ENCODE measurements around the gene EEA1. TPM values are rescaled to one million over a fixed set of nuclear protein-coding genes. Genes with fewer than 3 reads are reported as not detected.
A peak's percentile ranks its signal among the peaks of the same experiment; 100 is the strongest.
"Not testable (repeated sequence)": the region's sequence is repeated elsewhere in the genome, so short reads cannot be mapped to it uniquely, and the experiment has no call there.

EEA1 gene
- total RNA-seq, result 15.5 TPM

DNA sequence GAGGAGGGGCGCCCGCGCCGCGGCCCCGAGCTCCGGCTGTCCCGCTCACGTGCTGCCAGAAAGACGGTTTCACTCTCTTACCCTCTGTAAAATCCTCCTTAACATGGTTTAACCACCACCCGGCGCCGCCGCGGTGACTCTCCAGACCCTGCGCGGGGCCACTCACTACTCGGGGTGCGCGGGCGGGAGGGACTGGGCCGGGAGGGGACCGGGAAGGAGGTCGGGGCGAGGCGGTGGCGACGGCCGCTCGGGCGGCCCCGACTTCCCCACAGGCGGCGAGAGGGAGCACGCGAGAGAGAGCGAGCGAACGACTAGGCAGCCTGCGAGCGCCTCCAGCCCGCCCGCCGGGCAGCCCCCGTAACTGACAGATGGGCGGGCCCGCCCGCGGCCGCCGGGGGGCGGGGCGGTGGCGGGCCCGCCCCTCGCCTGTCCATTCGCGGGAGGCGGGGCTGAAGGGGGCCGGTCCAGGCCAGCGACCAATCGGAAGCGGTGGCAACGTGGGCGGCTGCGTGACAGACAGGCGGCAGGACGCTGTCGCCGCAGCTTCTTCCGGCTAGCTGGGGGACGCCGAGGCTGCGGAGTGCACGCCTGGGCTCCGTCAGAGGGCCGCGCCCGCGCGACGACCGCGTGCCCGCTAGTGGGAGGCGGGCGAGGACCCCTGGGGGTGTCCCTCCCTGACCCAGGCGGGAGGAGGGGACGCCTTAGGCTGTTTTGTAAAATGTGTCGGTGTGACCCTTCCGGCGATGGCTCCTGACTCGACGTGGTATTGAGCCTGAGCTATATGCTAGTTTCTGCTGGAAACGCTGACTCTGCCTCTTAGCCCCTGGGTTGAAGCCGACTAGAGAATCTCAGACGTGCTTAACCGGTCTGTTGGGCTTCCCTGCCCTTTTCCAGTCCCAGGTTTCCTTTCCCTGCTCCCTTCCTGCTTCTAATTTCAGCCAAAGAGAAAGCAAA, at the start of gene EEA1:
Gene EEA1 (minus strand): TSS at position 334 of the 954 bp plus-strand sequence. CDS start 229 bp downstream, at position 105.
- no peak for FAIRE-seq
- DNase-seq (ENCODE audit: low spot score in 2 of 2), result peak; percentile 96 to 98

- DNase-seq (ENCODE audit: low spot score in 2 of 2), result no peak
- no peak for FAIRE-seq
These were observed 49.5 kb upstream of the EEA1 start for GRCh38 chr12:92978607-92979006.

DNA sequence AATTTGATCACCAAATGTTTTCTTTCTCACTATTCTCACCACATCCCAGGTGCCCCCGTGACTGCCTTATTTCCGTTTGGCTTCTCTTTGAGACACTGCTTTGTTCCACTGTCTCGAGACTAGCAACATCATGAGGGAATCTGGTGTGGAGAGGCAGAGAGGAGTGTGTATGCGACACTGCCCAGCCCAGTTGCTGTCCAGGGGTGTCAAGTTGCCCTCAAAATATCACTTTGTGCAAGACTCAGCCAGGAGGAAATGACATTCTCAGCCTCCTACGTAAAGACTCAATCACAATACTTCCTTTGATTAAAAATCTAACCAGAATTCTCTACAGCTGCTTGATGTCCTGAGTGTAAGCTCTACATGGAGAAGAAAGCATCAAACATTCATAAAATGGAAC, 48.2 kb upstream of the EEA1 start:
- DNase-seq (ENCODE audit: low spot score in 2 of 2), result no peak
- FAIRE-seq, result no peak

DNA sequence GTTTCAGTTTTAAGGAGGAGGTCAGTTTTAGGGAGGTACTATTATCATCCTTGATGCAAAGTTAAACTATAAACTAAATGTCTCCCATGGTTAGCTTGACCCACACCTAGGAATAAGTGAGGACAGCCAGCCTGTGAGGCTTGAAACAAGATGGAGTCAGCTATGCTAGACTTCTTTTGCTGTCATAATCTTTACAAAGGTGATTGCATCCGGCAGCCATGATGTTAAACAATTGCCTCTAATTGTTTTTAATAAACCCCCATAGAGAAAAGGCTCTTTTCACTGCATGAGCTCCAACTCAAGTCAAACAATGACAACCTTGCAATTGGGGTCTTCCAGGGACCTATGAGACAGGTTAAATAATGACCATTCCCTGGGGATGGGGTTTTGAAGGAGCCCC, 45.7 kb upstream of the EEA1 start:
- no peak for DNase-seq (ENCODE audit: low spot score in 2 of 2)
- FAIRE-seq, result no peak

DNA sequence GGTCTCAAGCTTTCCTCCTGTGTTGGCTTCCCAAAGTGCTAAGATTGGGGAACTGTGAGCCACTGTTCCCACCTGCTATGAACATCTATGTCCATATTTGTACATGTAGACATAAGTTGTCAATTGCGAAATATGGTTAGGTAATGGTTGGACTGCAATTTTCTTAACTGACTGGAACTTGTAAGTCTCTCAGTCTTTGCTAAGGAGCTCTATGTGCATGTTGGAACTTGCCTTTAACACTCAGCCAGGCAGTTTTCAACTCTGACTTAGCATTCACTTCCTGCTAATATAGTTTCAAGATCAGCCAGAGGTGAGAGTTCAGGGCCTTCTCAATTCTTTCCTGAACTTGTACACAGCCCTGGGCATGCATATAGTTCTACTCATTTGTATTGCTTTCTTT, 44.5 kb upstream of the EEA1 start:
- no peak for DNase-seq (ENCODE audit: low spot score in 2 of 2)
- no peak for FAIRE-seq

DNA sequence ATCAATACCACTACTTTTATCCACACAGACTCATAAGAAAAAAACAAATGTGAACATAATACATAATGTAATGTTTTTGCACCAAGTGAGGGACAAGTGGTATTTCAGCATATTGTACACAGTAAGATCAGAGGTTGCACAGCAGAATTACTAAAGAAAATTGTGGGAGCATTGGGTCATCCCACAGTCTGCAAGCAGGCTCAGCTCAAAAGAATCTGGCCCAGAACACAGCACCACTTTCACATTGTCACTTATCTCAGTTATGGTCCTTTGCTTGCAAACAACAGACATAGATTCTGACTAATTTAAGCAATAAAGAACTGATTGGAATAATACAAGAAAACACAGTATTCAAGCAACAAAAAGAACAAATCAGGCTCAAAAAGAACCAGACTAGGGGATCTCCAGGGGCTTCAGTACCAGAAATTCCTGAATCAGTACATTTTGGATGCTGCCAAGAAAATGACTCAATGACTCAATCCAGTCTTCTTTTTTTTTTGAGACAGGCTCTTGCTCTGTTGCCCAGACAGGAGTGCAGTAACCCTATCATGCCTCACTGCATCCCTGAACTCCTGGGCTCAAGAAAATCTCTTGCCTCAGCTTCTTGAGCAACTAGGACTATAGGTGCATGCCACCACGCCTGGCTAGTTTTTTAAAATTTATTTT, 42.9 kb upstream of the EEA1 start:
- FAIRE-seq (no peak), DNase-seq (ENCODE audit: low spot score in 2 of 2) (no peak)

DNA sequence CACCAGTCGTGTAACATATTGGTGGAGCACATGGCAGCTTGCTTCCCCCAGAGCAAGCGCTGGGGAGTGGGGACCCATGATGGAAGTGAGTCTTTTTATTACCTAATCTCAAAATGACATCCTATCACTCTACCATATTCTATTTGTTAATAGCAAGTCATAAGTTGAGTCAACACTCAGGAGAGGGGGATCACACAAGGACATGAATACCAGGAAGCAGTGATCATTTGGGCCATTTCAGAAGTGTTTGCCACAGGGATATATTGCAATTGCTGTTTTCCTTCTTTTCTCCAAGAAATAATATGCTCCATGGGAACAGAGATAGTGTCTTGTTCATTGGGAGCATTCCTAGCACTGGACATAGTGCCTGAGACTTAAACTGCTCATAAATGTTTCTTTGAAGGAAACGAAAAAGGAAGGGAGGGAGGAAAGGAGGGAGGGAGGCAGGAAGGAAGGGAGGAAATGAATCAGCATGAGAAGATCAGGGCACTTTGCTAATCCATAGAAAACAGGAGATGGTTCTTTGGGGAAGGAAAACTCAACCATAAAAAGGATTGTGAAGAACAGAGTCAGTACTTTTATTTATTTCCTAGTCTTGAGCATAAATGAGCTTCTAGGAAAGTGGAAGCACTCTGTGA, 39.2 kb upstream of the EEA1 start:
- no peak for FAIRE-seq

GRCh38 chr12:92964378-92964777, 35.3 kb upstream of the EEA1 start:
- DNase-seq (ENCODE audit: low spot score in 2 of 2); FAIRE-seq: not testable (repeated sequence)

More for the DNA sequence above, 39.2 kb upstream of the EEA1 start:
- DNase-seq (ENCODE audit: low spot score in 2 of 2), result no peak

DNA sequence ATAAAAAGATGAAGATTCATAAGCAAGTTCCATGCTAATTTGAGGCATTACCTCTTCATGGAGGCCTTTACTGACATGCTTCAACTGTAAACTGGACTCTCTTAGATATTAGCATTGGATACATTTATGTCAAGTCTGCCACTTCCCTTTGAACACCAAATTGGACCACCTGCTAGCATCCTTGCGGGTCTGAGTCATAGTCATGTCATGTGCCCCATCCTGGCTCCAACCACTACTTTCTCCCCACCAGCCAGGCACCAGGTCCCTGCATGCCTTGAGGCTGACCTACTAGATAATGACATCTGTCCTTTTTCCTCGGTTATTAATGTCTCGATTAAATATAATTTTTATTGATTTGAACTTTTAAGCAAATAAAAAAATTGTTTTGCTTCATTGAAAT, 32.9 kb upstream of the EEA1 start:
- FAIRE-seq (no peak), DNase-seq (ENCODE audit: low spot score in 2 of 2) (no peak)

DNA sequence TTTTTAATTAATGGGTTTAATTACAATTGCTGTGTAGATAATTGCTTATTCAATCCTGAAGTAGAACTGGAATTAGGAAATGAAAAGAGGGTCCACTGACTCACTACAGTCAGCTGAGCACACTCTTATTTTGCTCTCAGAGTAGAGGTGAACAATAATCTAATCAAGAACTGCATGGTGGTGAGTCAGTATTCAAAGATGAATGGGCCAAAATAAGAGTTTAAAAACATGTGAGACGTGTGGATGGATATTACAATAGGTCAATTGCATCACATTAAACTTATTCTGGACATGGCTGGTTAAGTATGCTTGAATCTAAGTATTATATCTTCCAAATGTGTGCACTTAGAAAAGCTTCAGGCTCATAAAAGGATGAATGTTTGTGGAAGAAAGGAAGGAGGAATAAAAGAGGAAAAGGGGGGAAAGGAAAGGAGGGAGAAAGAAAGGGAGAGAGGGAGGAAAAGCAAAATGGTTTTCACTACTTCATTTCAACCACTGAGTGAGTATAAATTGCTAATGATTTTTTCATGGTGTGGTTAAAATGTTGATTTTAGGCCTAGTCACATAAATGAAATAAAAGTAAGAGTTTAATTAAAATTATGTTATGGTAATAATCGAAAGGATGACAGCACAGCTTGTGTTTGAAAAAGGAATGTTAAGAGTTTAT, 27.0 kb upstream of the EEA1 start:
- no peak for DNase-seq (ENCODE audit: low spot score in 2 of 2)
- FAIRE-seq, result no peak

GRCh38 chr12:92953747-92954146, 24.7 kb upstream of the EEA1 start:
- FAIRE-seq, result no peak
- no peak for DNase-seq (ENCODE audit: low spot score in 2 of 2)

DNA sequence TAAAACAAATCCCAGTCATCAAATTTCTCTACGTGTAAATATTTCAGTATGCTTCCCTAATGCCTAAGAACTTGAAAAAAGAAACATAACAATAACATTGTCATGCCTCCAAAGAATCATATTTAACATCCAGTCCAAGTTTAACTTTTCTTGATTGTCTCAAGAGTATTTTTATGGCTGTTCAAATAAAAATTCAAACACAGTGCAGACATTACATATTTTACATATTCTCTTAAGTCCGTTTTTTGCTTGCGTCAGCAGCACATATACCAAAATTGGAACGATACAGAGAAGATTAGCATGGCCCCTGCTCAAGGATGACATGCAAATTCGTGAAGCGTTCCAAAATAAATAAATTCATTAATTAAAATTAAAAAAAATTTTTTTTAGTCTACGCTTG, 23.3 kb upstream of the EEA1 start:
- no peak for FAIRE-seq
- no peak for DNase-seq (ENCODE audit: low spot score in 2 of 2)

DNA sequence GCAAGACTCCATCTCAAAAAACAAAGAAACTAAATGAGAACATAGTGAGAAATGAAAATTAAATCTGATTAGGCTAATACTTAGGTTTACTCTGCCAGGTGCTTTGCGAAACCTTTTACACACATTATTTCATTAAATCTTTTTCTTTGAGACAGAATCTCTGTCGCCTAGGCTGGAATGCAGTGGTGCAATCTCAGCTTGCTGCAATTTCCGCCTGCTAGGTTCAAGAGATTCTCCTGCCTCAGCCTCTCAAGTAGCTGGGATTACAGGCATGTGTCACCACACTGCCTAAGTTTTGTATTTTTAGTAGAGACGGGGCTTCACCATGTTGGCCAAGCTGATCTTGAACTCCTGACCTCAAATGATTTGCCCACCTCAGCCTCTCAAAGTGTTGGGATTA, 21.9 kb upstream of the EEA1 start:
- DNase-seq (ENCODE audit: low spot score in 2 of 2) (no peak), FAIRE-seq (no peak)

- FAIRE-seq (no peak), DNase-seq (ENCODE audit: low spot score in 2 of 2) (no peak)
These were observed 20.9 kb upstream of the EEA1 start for GRCh38 chr12:92950011-92950410.

- DNase-seq (ENCODE audit: low spot score in 2 of 2), result no peak
- no peak for FAIRE-seq
These were observed 20.4 kb upstream of the EEA1 start for GRCh38 chr12:92949466-92949865.

GRCh38 chr12:92947589-92948215, 18.6 kb upstream of the EEA1 start:
- FAIRE-seq, result no peak
- no peak for DNase-seq (ENCODE audit: low spot score in 2 of 2)

DNA sequence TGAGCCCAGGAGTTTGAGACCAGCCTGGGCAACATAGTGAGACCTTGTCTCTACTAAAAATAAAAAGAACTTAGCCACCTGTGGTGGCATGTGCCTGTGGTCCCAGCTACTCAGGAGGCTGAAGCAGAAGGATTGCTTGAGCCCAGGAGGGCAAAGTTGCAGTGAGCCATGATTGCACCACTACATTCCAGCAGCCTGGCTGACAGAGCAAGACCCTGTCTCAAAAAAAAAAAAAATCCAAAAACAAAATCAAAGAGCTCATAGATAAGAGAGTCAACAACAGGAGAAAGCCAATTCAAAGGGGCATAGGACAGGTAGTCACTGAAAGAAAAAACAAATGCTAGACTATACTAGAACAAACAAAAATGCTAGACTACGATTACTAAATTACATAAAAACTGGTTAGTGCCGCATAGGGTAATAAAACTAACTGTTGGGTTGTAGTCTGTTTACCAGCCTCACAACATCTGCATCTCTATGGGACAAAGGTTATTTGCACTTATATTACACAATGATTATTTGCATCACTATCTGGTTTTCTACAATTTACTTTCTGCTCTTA, 16.6 kb upstream of the EEA1 start:
- FAIRE-seq, result no peak
- DNase-seq (ENCODE audit: low spot score in 2 of 2), result no peak

DNA sequence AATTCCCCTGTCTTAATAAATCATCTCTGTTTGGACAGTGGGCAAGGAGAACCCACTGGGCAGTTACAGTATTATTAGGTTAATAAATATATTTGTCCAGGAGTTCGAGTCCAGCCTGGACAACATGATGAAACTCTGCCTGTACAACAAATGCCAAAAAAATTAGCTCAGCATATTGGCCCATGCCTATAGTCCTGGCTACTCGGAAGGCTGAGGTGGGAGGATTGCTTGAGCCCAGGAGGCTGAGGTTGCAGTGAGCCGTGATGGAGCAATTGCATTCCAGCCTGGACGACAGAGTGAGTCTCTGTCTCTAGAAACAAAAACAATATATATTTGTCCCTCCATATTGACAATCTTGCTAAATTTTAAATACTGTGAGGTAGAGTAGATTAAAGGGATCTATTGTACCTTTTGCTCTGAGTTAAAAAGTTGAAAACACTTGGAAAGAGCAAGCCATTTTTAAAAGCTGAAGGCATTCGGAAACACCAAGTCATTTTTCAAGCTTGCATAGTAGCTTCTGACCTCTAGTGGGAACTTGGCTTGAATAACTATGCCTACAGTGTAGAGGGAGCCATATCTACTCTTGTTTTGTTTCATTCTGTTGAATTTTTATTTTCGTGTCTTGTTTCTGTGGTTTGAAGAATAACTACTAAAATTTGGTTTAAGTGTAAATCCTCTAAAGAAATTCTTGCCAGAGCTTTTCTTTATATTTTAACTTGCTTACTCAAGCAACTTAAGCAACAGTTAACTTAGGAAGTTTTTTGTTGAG, 14.6 kb upstream of the EEA1 start:
- FAIRE-seq (no peak), DNase-seq (ENCODE audit: low spot score in 2 of 2) (no peak)

DNA sequence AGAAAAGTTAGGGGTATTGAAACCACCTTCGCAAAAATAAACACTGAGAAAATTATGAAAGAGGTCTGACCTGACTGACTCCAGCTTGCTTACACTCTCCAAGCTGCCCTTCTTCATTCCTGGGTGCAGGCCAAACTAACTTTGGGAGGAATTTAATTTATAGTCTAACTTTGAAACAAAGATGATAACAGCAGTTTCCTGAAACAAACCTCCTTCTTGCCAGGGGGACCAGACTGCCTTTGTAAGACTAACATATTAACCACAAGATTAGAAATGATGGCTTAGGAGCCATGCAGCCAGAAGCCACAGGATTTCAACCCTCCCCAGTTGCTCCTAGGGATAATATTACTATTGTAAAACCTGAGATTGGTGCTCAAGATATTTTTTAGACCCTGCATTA, 13.8 kb upstream of the EEA1 start:
- no peak for DNase-seq (ENCODE audit: low spot score in 2 of 2)
- FAIRE-seq, result no peak

All from frontal cortex (tissue), 4 donors.